CD14-positive monocyte (primary cell): ENCODE measurements around the gene SEL1L3. TPM values are rescaled to one million over a fixed set of nuclear protein-coding genes. Genes with fewer than 3 reads are reported as not detected.

Experiments
- DNase-seq, 3 donors: peaks; one replicate each; pipeline ENCODE4 v3.0.0-alpha.2; 2011 to 2022
- H2AFZ ChIP-seq: 2 replicates; pipeline ENCODE4 v1.6.0; 2012; ENCODE audit warnings: mild to moderate bottlenecking, low read depth, low read length, inconsistent platforms; ENCODE audit not compliant: insufficient read depth, poor library complexity, severe bottlenecking
- H3K27ac ChIP-seq, 2 donors: 1 replicate in 1 of 2; 2 replicates in 1 of 2; pipeline ENCODE4 v1.5.1; 2012 to 2013; ENCODE audit warnings: low read length in 2 of 2, control low read depth in 1 of 2, inconsistent platforms in 1 of 2, low read depth in 1 of 2, mild to moderate bottlenecking in 1 of 2
- H3K27me3 ChIP-seq, 2 donors: one replicate each; pipeline versions ENCODE4 v1.6.0 to v1.6.1; 2011 to 2013; ENCODE audit warnings: low read length in 2 of 2; ENCODE audit not compliant: control insufficient read depth in 2 of 2, insufficient read depth in 2 of 2
- H3K36me3 ChIP-seq, 2 donors: replicated peaks in 1 of 2; 1 replicate in 1 of 2; 2 replicates in 1 of 2; pipeline versions ENCODE4 v1.5.1 to v1.6.1; 2012 to 2013; ENCODE audit warnings: low read length in 2 of 2, control low read depth in 1 of 2, inconsistent platforms in 1 of 2, mild to moderate bottlenecking in 1 of 2; ENCODE audit not compliant: insufficient read depth in 2 of 2, control insufficient read depth in 1 of 2
- H3K4me1 ChIP-seq, 2 donors: 1 replicate in 1 of 2; 2 replicates in 1 of 2; pipeline versions ENCODE4 v1.5.1 to v1.6.1; 2012 to 2013; ENCODE audit warnings: low read length in 2 of 2, control low read depth in 1 of 2, inconsistent platforms in 1 of 2, mild to moderate bottlenecking in 1 of 2, moderate library complexity in 1 of 2; ENCODE audit not compliant: insufficient read depth in 2 of 2, control insufficient read depth in 1 of 2
- H3K4me2 ChIP-seq: replicated peaks from 2 replicates; pipeline ENCODE3; 2012; ENCODE audit warnings: low read length, moderate library complexity, mild to moderate bottlenecking; ENCODE audit not compliant: poor library complexity, severe bottlenecking; ENCODE audit errors: extremely low read depth
- H3K4me3 ChIP-seq, 3 experiments: fragments of 200-600 bp in 1 of 3; sonication (generic) in 1 of 3; replicated peaks in 1 of 3; 1 replicate in 2 of 3; 2 replicates in 1 of 3; pipeline ENCODE4 v1.5.1; 2011 to 2013; ENCODE audit warnings: low read length in 3 of 3, mild to moderate bottlenecking in 3 of 3, control low read depth in 2 of 3, low read depth in 2 of 3, inconsistent platforms in 1 of 3, moderate library complexity in 1 of 3
- H3K79me2 ChIP-seq: 2 replicates; pipeline ENCODE4 v1.6.0; 2012; ENCODE audit warnings: mild to moderate bottlenecking, control low read depth, inconsistent platforms, low read length, moderate library complexity; ENCODE audit not compliant: insufficient read depth
- H3K9ac ChIP-seq: 2 replicates; pipeline ENCODE4 v1.6.0; 2017; ENCODE audit warnings: low read length, mild to moderate bottlenecking; ENCODE audit not compliant: insufficient read depth, poor library complexity, severe bottlenecking
- H3K9me3 ChIP-seq, 2 donors: replicated peaks in 1 of 2; 1 replicate in 1 of 2; 2 replicates in 1 of 2; pipeline versions ENCODE4 v1.5.1 to v1.6.1; 2012 to 2013; ENCODE audit warnings: low read length in 2 of 2, control low read depth in 1 of 2; ENCODE audit not compliant: control insufficient read depth in 1 of 2, insufficient read depth in 1 of 2
- H4K20me1 ChIP-seq: 2 replicates; pipeline ENCODE4 v1.6.0; 2012; ENCODE audit warnings: mild to moderate bottlenecking, low read length, control low read depth, moderate library complexity; ENCODE audit not compliant: insufficient read depth
- H3K27ac Mint-ChIP-seq, 7 donors: one replicate each; pipeline ENCODE4 v1.8.0; 2020; ENCODE audit warnings: mild to moderate bottlenecking in 7 of 7, mixed read lengths in 7 of 7, moderate library complexity in 6 of 7, inconsistent platforms in 2 of 7
- H3K27me3 Mint-ChIP-seq, 3 donors: one replicate each; pipeline ENCODE4 v1.8.0; 2021 to 2022; ENCODE audit warnings: low read depth in 3 of 3, mild to moderate bottlenecking in 3 of 3, mixed read lengths in 3 of 3, moderate library complexity in 3 of 3, inconsistent platforms in 1 of 3
- H3K36me3 Mint-ChIP-seq, 2 donors: one replicate each; pipeline ENCODE4 v1.8.0; 2020; ENCODE audit warnings: mixed read lengths in 2 of 2, inconsistent platforms in 1 of 2, mild to moderate bottlenecking in 1 of 2
- H3K4me1 Mint-ChIP-seq: one replicate; pipeline ENCODE4 v1.8.0; 2020; ENCODE audit warnings: mild to moderate bottlenecking, mixed read lengths
- H3K4me3 Mint-ChIP-seq, 2 donors: one replicate each; pipeline ENCODE4 v1.8.0; 2020; ENCODE audit warnings: mild to moderate bottlenecking in 2 of 2, mixed read lengths in 2 of 2, moderate library complexity in 1 of 2
- H3K9me3 Mint-ChIP-seq, 7 donors: one replicate each; pipeline ENCODE4 v1.8.0; 2020 to 2022; ENCODE audit warnings: mixed read lengths in 7 of 7, mild to moderate bottlenecking in 6 of 7, moderate library complexity in 6 of 7, inconsistent platforms in 2 of 7
- WGBS: methylation state at CpG from one replicate; pipeline ENCODE4 v1.1.5; 2013; ENCODE audit warnings: missing lambda C conversion rate; ENCODE audit not compliant: insufficient coverage; 5-methylcytosine and 5-hydroxymethylcytosine counted together
- intact Hi-C, 2 donors: fragments of 100-400 bp; cut with micrococcal nuclease; formaldehyde crosslinking; loops; one replicate each; pipeline versions ENCODE4 v1.15.0 to v1.15.1; 2023
- polyA plus RNA-seq, 3 donors: library from polyadenylated mRNA; depleted of rRNA in 1 of 3; unstranded in 2 of 3; stranded (reverse) in 1 of 3; fragments of 300-500 nt in 2 of 3; fragments of >200 nt in 1 of 3; fragmentation: Illumina TruSeq in 2 of 3; gene quantifications; 1 replicate in 2 of 3; 2 replicates in 1 of 3; pipeline ENCODE4 v1.2.3, GENCODE V29; 2012 to 2021
- TF ChIP-seq, protein P1 (sequence below): fragments of 200-600 bp; IDR thresholded peaks from one replicate; pipeline ENCODE4 v1.8.0; 2022; ENCODE audit warnings: antibody characterized with exemption, mild to moderate bottlenecking

The SEL1L3 gene
- polyA plus RNA-seq, 3 donors, result 0.61 to 2.2 (median 1.7) TPM

DNA sequence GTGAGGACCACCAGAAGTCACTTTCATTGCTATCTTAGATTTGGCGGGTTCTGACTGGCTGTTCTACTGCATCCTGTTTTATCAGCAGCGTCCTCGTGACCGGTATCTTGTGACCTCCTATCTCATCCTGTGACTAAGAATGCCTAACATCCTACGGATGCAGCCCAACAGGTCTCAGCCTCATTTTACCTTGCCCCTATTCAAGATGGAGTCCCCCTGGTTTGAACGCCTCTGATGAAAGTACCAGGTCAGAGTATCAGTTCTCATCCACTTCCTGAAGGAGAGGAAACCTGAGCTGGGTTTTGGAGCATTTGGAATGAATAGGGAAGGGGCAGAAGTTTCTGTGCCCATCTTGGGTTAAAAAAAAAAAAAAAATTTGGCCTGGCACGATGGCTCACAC, 136.9 kb downstream of the SEL1L3 start:
- Histone ChIP-seq H3K4me3 (no peak overlapping the region), H3K9ac (no peak overlapping the region), H3K79me2 (no peaks in the 10 kb centered on the region), H3K4me1 (no peaks in the 10 kb centered on the region), H3K36me3 (no peaks in the 10 kb centered on the region), H3K27me3 (no peaks in the 10 kb centered on the region), H4K20me1 (no peaks in the 10 kb centered on the region), H2AFZ (no peak overlapping the region), H3K9me3 (no peaks in the 10 kb centered on the region), H3K4me2 (no peak overlapping the region), H3K27ac (no peak overlapping the region)
- H3K4me1 Mint-ChIP-seq, result no peaks in the 10 kb centered on the region
- TF ChIP-seq, protein P1, sequence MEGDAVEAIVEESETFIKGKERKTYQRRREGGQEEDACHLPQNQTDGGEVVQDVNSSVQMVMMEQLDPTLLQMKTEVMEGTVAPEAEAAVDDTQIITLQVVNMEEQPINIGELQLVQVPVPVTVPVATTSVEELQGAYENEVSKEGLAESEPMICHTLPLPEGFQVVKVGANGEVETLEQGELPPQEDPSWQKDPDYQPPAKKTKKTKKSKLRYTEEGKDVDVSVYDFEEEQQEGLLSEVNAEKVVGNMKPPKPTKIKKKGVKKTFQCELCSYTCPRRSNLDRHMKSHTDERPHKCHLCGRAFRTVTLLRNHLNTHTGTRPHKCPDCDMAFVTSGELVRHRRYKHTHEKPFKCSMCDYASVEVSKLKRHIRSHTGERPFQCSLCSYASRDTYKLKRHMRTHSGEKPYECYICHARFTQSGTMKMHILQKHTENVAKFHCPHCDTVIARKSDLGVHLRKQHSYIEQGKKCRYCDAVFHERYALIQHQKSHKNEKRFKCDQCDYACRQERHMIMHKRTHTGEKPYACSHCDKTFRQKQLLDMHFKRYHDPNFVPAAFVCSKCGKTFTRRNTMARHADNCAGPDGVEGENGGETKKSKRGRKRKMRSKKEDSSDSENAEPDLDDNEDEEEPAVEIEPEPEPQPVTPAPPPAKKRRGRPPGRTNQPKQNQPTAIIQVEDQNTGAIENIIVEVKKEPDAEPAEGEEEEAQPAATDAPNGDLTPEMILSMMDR, result no peak
- intact Hi-C loops, result no loop called here
- H3K36me3 Mint-ChIP-seq, result no peaks in the 10 kb centered on the region
- no peak overlapping the region for H3K4me3 Mint-ChIP-seq
- H3K27ac Mint-ChIP-seq, result no peak overlapping the region
- peaks cover 0 to 9% (median 0%) of the 10 kb centered on the region in 7 donors for H3K9me3 Mint-ChIP-seq
- 84% methylated on average over 4 of the region's 7 CpGs for WGBS
- H3K27me3 Mint-ChIP-seq, result peaks cover 0 to 5% (median 3%) of the 10 kb centered on the region in 3 donors
- DNase-seq, result no peak

- no peak overlapping the region for H3K27ac Mint-ChIP-seq
- intact Hi-C loops, result no loop called here
- 100% methylated on average over 1 of the region's 1 CpG for WGBS
- H3K4me1 Mint-ChIP-seq, result no peaks in the 10 kb centered on the region
- peaks cover 0 to 9% (median 0%) of the 10 kb centered on the region in 7 donors for H3K9me3 Mint-ChIP-seq
- no peak overlapping the region for H3K4me3 Mint-ChIP-seq
- Histone ChIP-seq H3K4me1 (no peaks in the 10 kb centered on the region), H2AFZ (no peak overlapping the region), H3K27ac (no peak overlapping the region), H3K79me2 (no peaks in the 10 kb centered on the region), H3K36me3 (no peaks in the 10 kb centered on the region), H3K27me3 (no peaks in the 10 kb centered on the region), H3K4me3 (no peak overlapping the region), H3K9me3 (no peaks in the 10 kb centered on the region), H4K20me1 (no peaks in the 10 kb centered on the region), H3K4me2 (no peak overlapping the region), H3K9ac (no peak overlapping the region)
- TF ChIP-seq, protein P1, result no peak
- peaks cover 0 to 2% (median 1%) of the 10 kb centered on the region in 3 donors for H3K27me3 Mint-ChIP-seq
- no peak for DNase-seq
- H3K36me3 Mint-ChIP-seq, result no peaks in the 10 kb centered on the region
Observed at GRCh38 chr4:25723409-25723808, 139.4 kb downstream of the SEL1L3 start.
